Parathyroid adenoma (tissue), 2 donors: ENCODE results near the gene PKHD1.

ENCODE experiments used
- H2AFZ ChIP-seq: fragments of 300-600 bp; sonication (generic); one replicate; pipeline ENCODE4 v1.7.0; 2017; ENCODE audit warnings: antibody characterized with exemption, mild to moderate bottlenecking
- H3K27ac ChIP-seq: fragments of 300-600 bp; sonication (generic); one replicate; pipeline ENCODE4 v1.7.0; 2017
- H3K27me3 ChIP-seq: fragments of 300-600 bp; sonication (generic); one replicate; pipeline ENCODE4 v1.7.0; 2017; ENCODE audit warnings: low read length; ENCODE audit not compliant: control insufficient read depth, insufficient read depth
- H3K36me3 ChIP-seq: fragments of 300-600 bp; sonication (generic); one replicate; pipeline ENCODE4 v1.7.0; 2017; ENCODE audit warnings: low read length; ENCODE audit not compliant: control insufficient read depth, insufficient read depth
- H3K4me1 ChIP-seq: fragments of 300-600 bp; sonication (generic); one replicate; pipeline ENCODE4 v1.7.0; 2017; ENCODE audit warnings: control low read depth
- H3K4me2 ChIP-seq: fragments of 300-600 bp; sonication (generic); one replicate; pipeline ENCODE4 v1.7.0; 2017; ENCODE audit warnings: low read length
- H3K4me3 ChIP-seq: fragments of 300-600 bp; sonication (generic); one replicate; pipeline ENCODE4 v1.7.0; 2017; ENCODE audit warnings: low read depth, low read length
- H3K79me2 ChIP-seq: fragments of 300-600 bp; sonication (generic); one replicate; pipeline ENCODE4 v1.7.0; 2017; ENCODE audit warnings: control low read depth
- H3K9ac ChIP-seq: fragments of 300-600 bp; sonication (generic); one replicate; pipeline ENCODE4 v1.7.0; 2017; ENCODE audit warnings: mild to moderate bottlenecking
- H3K9me3 ChIP-seq: fragments of 300-600 bp; sonication (generic); one replicate; pipeline ENCODE4 v1.7.0; 2017; ENCODE audit warnings: low read length; ENCODE audit not compliant: control insufficient read depth
- TF ChIP-seq, protein P1 (sequence below): fragments of 300-600 bp; sonication (generic); IDR thresholded peaks from one replicate; pipeline ENCODE4 v1.7.0; 2017; ENCODE audit warnings: antibody characterized with exemption, mild to moderate bottlenecking
- donor health status: primary hyperparathyroidism.

Gene PKHD1, protein sequence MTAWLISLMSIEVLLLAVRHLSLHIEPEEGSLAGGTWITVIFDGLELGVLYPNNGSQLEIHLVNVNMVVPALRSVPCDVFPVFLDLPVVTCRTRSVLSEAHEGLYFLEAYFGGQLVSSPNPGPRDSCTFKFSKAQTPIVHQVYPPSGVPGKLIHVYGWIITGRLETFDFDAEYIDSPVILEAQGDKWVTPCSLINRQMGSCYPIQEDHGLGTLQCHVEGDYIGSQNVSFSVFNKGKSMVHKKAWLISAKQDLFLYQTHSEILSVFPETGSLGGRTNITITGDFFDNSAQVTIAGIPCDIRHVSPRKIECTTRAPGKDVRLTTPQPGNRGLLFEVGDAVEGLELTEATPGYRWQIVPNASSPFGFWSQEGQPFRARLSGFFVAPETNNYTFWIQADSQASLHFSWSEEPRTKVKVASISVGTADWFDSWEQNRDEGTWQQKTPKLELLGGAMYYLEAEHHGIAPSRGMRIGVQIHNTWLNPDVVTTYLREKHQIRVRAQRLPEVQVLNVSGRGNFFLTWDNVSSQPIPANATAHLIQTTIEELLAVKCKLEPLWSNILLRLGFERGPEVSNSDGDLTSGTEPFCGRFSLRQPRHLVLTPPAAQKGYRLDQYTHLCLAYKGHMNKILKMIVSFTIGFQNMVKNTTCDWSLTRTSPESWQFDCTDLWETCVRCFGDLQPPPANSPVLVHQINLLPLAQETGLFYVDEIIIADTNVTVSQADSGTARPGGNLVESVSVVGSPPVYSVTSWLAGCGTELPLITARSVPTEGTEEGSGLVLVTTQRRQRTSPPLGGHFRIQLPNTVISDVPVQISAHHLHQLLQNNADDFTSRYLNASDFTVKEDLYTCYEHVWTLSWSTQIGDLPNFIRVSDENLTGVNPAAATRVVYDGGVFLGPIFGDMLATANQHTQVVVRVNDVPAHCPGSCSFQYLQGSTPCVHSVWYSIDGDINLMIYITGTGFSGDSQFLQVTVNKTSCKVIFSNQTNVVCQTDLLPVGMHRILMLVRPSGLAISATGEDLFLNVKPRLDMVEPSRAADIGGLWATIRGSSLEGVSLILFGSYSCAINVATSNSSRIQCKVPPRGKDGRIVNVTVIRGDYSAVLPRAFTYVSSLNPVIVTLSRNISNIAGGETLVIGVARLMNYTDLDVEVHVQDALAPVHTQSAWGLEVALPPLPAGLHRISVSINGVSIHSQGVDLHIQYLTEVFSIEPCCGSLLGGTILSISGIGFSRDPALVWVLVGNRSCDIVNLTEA (N-terminal part only)

DNA sequence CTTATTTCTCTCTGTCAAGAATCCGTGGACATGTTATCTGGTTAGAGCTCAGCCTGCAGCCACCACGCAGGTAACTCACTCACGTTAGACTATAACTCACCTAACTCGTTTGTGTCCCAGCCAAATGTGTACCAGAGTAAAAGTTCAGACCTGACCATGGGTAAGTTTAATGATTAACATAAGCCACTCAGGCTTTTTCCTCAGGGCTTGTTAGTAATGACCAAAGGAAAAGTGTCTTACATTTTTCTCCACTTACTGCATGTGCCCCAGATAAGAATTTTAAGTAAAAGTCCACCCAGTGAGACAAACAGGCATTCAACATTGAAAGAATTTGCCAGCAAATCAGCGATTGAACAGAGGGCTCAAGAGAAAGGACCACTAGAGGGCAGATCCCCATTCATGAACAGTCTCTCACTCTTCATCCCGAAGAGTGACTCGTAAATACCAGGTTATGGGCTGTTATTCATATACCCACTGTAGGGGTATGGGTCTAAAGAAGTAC lies at the start of gene PKHD1:
TSS of gene PKHD1 (minus strand) at position 116 of the 502 bp plus-strand sequence. CDS start 2,680 bp downstream, outside the sequence.
- Histone ChIP-seq H3K4me2 (no peak within 1 kb of the TSS), H3K4me1 (no peaks in the 10 kb centered on the region), H3K9ac (no peak within 1 kb of the TSS), H2AFZ (peak within 1 kb of the TSS; percentile 17), H3K27ac (no peak within 1 kb of the TSS), H3K36me3 (no peaks in the 10 kb centered on the region), H3K79me2 (no peaks in the 10 kb centered on the region), H3K27me3 (no peaks in the 10 kb centered on the region), H3K9me3 (no peaks in the 10 kb centered on the region), H3K4me3 (no peak within 1 kb of the TSS)
- TF ChIP-seq, protein P1, sequence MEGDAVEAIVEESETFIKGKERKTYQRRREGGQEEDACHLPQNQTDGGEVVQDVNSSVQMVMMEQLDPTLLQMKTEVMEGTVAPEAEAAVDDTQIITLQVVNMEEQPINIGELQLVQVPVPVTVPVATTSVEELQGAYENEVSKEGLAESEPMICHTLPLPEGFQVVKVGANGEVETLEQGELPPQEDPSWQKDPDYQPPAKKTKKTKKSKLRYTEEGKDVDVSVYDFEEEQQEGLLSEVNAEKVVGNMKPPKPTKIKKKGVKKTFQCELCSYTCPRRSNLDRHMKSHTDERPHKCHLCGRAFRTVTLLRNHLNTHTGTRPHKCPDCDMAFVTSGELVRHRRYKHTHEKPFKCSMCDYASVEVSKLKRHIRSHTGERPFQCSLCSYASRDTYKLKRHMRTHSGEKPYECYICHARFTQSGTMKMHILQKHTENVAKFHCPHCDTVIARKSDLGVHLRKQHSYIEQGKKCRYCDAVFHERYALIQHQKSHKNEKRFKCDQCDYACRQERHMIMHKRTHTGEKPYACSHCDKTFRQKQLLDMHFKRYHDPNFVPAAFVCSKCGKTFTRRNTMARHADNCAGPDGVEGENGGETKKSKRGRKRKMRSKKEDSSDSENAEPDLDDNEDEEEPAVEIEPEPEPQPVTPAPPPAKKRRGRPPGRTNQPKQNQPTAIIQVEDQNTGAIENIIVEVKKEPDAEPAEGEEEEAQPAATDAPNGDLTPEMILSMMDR: no peak

DNA sequence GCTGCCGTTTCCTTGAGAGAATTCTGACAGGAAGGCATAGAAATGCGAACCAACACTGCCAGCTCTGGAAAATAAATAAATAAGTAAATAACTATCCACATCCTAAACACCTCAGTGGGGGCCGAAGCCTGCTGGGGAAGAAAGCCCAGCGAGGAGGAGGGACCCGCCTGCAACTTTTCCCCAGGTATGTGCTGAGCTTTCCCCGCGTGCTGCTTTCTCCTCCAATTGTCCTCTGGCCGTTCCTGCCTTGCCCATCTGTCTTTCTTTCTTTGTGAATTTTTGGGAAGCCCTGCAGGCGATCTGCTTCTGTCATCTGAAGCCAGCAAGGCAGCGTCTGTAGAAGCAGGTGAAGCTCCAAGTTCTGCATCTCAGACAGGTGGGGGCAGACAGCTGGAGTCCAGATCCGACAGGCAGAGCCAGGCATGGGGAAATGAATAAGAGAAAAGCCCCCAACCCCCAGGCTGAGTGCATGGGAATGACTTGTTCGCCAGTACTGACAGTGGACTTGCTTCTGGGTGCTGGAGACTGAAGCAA lies 49.6 kb upstream of the PKHD1 start:
- Histone ChIP-seq H3K4me3 (no peak overlapping the region), H3K4me2 (no peak overlapping the region), H3K9me3 (no peaks in the 10 kb centered on the region), H3K9ac (no peak overlapping the region), H3K4me1 (peaks cover 5% of the 10 kb centered on the region), H3K27ac (no peak overlapping the region), H3K79me2 (no peaks in the 10 kb centered on the region), H3K27me3 (no peaks in the 10 kb centered on the region), H3K36me3 (no peaks in the 10 kb centered on the region), H2AFZ (no peak overlapping the region)
- TF ChIP-seq, protein P1: no peak

DNA sequence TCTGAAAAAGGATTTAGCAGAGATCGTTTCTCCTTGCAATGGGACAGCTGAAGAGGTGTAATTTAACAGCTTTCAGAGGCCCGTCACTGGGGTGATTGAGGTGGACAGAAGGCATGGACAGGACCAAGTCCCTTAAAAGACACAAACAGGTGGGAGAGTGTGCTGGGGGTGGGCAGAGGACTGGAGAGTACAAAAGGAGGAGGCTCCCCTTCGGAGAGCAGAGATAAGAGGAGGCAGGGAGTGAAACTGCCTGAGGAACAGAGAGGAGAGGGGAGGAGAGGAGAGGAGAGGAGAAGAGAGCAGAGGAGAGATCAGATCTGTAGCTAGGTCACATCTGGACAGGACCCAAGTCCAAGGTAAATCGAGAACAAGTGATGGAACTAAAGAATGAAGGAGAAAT lies 48.6 kb upstream of the PKHD1 start:
- Histone ChIP-seq H3K9ac (no peak overlapping the region), H3K79me2 (no peaks in the 10 kb centered on the region), H3K36me3 (no peaks in the 10 kb centered on the region), H3K4me3 (no peak overlapping the region), H2AFZ (no peak overlapping the region), H3K27ac (no peak overlapping the region), H3K4me2 (no peak overlapping the region), H3K4me1 (peaks cover 5% of the 10 kb centered on the region), H3K9me3 (no peaks in the 10 kb centered on the region), H3K27me3 (no peaks in the 10 kb centered on the region)
- TF ChIP-seq, protein P1: no peak

DNA sequence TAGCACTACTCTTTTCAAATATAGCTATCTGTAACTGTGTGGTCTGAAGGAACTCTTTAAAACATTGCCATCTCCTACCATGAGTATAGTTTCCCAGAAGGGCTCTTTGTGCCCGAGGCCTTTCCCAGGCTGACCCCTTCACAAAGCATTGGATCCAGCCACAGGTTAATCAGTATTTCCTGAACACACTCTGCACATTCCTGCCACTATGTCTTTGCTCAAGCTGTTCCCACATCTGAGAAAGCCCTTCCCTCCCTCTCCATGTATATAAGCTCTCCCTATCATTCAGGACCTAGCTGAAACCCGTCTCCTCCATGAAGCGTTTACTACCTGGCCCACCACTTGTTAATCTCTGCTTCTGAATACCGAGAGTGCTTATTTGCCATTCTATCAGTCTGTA lies 47.8 kb upstream of the PKHD1 start:
- Histone ChIP-seq H3K9ac (no peak overlapping the region), H3K27me3 (no peaks in the 10 kb centered on the region), H3K4me1 (peaks cover 5% of the 10 kb centered on the region), H3K36me3 (no peaks in the 10 kb centered on the region), H3K79me2 (no peaks in the 10 kb centered on the region), H3K27ac (no peak overlapping the region), H3K9me3 (no peaks in the 10 kb centered on the region), H2AFZ (no peak overlapping the region), H3K4me3 (no peak overlapping the region), H3K4me2 (no peak overlapping the region)
- TF ChIP-seq, protein P1: no peak
